Neural cell (in vitro differentiated cells): ENCODE results near the gene CIRBP. TPM values are rescaled to one million over a fixed set of nuclear protein-coding genes. Genes with fewer than 3 reads are reported as not detected.

Experiments
- H2AFZ ChIP-seq: fragments of 200-600, 300-800 bp; sonication (generic), shearing (Covaris generic); 2 replicates; pipeline ENCODE4 v1.6.0; 2014; ENCODE audit warnings: low read depth, mild to moderate bottlenecking, antibody characterized with exemption, low read length, moderate library complexity
- H3F3A ChIP-seq: fragments of 200-600 bp; shearing (Covaris generic); 2 replicates; pipeline ENCODE4 v1.6.1; 2016; ENCODE audit warnings: mild to moderate bottlenecking, moderate library complexity, mixed read lengths, antibody characterized with exemption, low read length; ENCODE audit not compliant: insufficient read depth, poor library complexity, severe bottlenecking
- H3K27ac ChIP-seq: fragments of 200-600, 300-800 bp; sonication (generic), shearing (Covaris generic); 2 replicates; pipeline ENCODE4 v1.5.1; 2014; ENCODE audit warnings: mild to moderate bottlenecking, low read length, moderate library complexity
- H3K27me3 ChIP-seq: fragments of 300-800, 200-600 bp; sonication (generic), shearing (Covaris generic); 2 replicates; pipeline ENCODE4 v1.6.0; 2014; ENCODE audit warnings: mild to moderate bottlenecking, low read depth, low read length, moderate library complexity; ENCODE audit not compliant: insufficient read depth
- H3K36me3 ChIP-seq: fragments of 300-800, 200-600 bp; sonication (generic), shearing (Covaris generic); 2 replicates; pipeline ENCODE4 v1.5.1; 2014; ENCODE audit warnings: mild to moderate bottlenecking, antibody characterized with exemption, low read length, moderate library complexity; ENCODE audit not compliant: insufficient read depth
- H3K4me2 ChIP-seq: fragments of 300-800, 200-600 bp; sonication (generic), shearing (Covaris generic); 2 replicates; pipeline ENCODE4 v1.6.0; 2014; ENCODE audit warnings: mild to moderate bottlenecking, low read length
- H3K4me3 ChIP-seq: fragments of 300-800, 200-600 bp; sonication (generic), shearing (Covaris generic); 2 replicates; pipeline ENCODE4 v1.5.1; 2014; ENCODE audit warnings: mild to moderate bottlenecking, low read length, moderate library complexity
- H3K79me2 ChIP-seq: fragments of 200-600 bp; shearing (Covaris generic); replicated peaks from 2 replicates; pipeline ENCODE4 v1.6.0; 2014; ENCODE audit warnings: mild to moderate bottlenecking, low read length, moderate library complexity; ENCODE audit not compliant: insufficient read depth
- H3K9ac ChIP-seq: fragments of 300-800, 200-600 bp; sonication (generic), shearing (Covaris generic); 2 replicates; pipeline ENCODE4 v1.6.1; 2016; ENCODE audit warnings: mild to moderate bottlenecking, low read length, mixed read lengths
- H3K9me2 ChIP-seq: fragments of 200-600 bp; shearing (Covaris generic); 2 replicates; pipeline ENCODE4 v1.6.1; 2016; ENCODE audit warnings: mild to moderate bottlenecking, low read length, mixed read lengths; ENCODE audit not compliant: insufficient read depth
- H3K9me3 ChIP-seq: fragments of 200-600, 300-800 bp; sonication (generic), shearing (Covaris generic); 2 replicates; pipeline ENCODE4 v1.6.1; 2016; ENCODE audit warnings: mild to moderate bottlenecking, mixed run types, low read length, moderate library complexity, mixed read lengths
- H4K20me1 ChIP-seq: fragments of 200-600 bp; shearing (Covaris generic); 2 replicates; pipeline ENCODE4 v1.6.1; 2016; ENCODE audit warnings: mild to moderate bottlenecking, mixed run types; ENCODE audit not compliant: insufficient read depth
- EP300 ChIP-seq: fragments of 450-650 bp; conservative IDR thresholded peaks from 2 replicates; pipeline ENCODE4 v1.6.1; 2014; ENCODE audit warnings: antibody characterized with exemption, mild to moderate bottlenecking, moderate library complexity; ENCODE audit not compliant: poor library complexity, severe bottlenecking
- EZH2 ChIP-seq: fragments of 200-600, 300-800 bp; shearing (Covaris generic), sonication (generic); IDR thresholded peaks from 2 replicates; pipeline ENCODE4 v1.6.1; 2014; ENCODE audit warnings: antibody characterized with exemption, low read length, borderline replicate concordance, mild to moderate bottlenecking; ENCODE audit not compliant: insufficient read depth, poor library complexity, severe bottlenecking
- MXI1 ChIP-seq: fragments of 450-650 bp; conservative IDR thresholded peaks from 2 replicates; pipeline ENCODE4 v1.6.1; 2014; ENCODE audit warnings: antibody characterized with exemption, mild to moderate bottlenecking; ENCODE audit not compliant: poor library complexity, severe bottlenecking
- POLR2AphosphoS5 ChIP-seq: IDR thresholded peaks from 2 replicates; pipeline ENCODE4 v1.6.1; 2012
- RAD21 ChIP-seq: fragments of 450-650 bp; conservative IDR thresholded peaks from 2 replicates; pipeline ENCODE4 v1.6.1; 2014; ENCODE audit warnings: antibody characterized with exemption, mild to moderate bottlenecking, moderate library complexity
- SMC3 ChIP-seq: fragments of 450-650 bp; conservative IDR thresholded peaks from 2 replicates; pipeline ENCODE4 v1.6.1; 2014; ENCODE audit warnings: antibody characterized with exemption, mild to moderate bottlenecking, moderate library complexity; ENCODE audit not compliant: poor library complexity
- TAF1 ChIP-seq: IDR thresholded peaks from 2 replicates; pipeline ENCODE4 v1.6.1; 2012; ENCODE audit warnings: low read depth
- polyA plus RNA-seq: library from polyadenylated mRNA; depleted of rRNA; stranded (reverse); fragments of >200 nt; gene quantifications from 2 replicates; pipeline ENCODE4 v1.2.3, GENCODE V29; 2014
- TF ChIP-seq, protein P1 (sequence below): fragments of 450-650 bp; IDR thresholded peaks from 2 replicates; pipeline ENCODE4 v1.5.1; 2014; ENCODE audit warnings: antibody characterized with exemption, mild to moderate bottlenecking, moderate library complexity; ENCODE audit not compliant: poor library complexity, severe bottlenecking
- TF ChIP-seq, protein P2 (sequence below): IDR thresholded peaks from 2 replicates; pipeline ENCODE4 v1.6.1; 2012; ENCODE audit warnings: borderline replicate concordance

Gene CIRBP
- polyA plus RNA-seq, 1 donor from 2014 or later = 1,663 TPM

DNA sequence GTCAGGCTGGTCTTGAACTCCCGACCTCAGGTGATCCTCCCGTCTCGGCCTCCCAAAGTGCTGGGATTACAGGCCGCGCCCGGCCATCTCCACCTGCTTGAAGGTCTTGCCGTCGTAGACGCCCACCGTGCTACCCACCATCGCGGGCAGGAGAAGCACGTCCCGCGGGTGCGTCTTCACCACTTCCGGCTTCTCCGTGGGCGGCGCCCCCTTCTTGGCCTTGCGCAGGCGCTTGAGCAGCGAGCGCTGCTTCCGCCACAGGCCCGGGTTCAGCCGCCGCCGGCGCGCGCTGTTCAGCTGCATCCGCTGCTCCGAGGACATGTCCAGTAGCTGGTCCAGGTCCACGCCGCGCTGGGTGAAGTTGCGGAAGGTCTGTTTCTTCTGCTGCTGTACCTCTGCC is 38.2 kb downstream of the CIRBP start:
- H3K4me3 ChIP-seq = no peak overlapping the region
- no peaks in the 10 kb centered on the region for H3K79me2 ChIP-seq
- no peaks in the 10 kb centered on the region for H4K20me1 ChIP-seq
- H3K9me3 ChIP-seq = no peaks in the 10 kb centered on the region
- no peaks in the 10 kb centered on the region for H3K36me3 ChIP-seq
- H3K4me2 ChIP-seq = no peak overlapping the region
- H3F3A ChIP-seq = no peaks in the 10 kb centered on the region
- no peak overlapping the region for H2AFZ ChIP-seq
- H3K9ac ChIP-seq = no peak overlapping the region
- H3K27me3 ChIP-seq = no peaks in the 10 kb centered on the region
- TF ChIP-seq, protein P1, sequence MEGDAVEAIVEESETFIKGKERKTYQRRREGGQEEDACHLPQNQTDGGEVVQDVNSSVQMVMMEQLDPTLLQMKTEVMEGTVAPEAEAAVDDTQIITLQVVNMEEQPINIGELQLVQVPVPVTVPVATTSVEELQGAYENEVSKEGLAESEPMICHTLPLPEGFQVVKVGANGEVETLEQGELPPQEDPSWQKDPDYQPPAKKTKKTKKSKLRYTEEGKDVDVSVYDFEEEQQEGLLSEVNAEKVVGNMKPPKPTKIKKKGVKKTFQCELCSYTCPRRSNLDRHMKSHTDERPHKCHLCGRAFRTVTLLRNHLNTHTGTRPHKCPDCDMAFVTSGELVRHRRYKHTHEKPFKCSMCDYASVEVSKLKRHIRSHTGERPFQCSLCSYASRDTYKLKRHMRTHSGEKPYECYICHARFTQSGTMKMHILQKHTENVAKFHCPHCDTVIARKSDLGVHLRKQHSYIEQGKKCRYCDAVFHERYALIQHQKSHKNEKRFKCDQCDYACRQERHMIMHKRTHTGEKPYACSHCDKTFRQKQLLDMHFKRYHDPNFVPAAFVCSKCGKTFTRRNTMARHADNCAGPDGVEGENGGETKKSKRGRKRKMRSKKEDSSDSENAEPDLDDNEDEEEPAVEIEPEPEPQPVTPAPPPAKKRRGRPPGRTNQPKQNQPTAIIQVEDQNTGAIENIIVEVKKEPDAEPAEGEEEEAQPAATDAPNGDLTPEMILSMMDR = no peak
- TF ChIP-seq, protein P2, sequence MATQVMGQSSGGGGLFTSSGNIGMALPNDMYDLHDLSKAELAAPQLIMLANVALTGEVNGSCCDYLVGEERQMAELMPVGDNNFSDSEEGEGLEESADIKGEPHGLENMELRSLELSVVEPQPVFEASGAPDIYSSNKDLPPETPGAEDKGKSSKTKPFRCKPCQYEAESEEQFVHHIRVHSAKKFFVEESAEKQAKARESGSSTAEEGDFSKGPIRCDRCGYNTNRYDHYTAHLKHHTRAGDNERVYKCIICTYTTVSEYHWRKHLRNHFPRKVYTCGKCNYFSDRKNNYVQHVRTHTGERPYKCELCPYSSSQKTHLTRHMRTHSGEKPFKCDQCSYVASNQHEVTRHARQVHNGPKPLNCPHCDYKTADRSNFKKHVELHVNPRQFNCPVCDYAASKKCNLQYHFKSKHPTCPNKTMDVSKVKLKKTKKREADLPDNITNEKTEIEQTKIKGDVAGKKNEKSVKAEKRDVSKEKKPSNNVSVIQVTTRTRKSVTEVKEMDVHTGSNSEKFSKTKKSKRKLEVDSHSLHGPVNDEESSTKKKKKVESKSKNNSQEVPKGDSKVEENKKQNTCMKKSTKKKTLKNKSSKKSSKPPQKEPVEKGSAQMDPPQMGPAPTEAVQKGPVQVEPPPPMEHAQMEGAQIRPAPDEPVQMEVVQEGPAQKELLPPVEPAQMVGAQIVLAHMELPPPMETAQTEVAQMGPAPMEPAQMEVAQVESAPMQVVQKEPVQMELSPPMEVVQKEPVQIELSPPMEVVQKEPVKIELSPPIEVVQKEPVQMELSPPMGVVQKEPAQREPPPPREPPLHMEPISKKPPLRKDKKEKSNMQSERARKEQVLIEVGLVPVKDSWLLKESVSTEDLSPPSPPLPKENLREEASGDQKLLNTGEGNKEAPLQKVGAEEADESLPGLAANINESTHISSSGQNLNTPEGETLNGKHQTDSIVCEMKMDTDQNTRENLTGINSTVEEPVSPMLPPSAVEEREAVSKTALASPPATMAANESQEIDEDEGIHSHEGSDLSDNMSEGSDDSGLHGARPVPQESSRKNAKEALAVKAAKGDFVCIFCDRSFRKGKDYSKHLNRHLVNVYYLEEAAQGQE = no peak
- TF ChIP-seq MXI1 (no peak), POLR2AphosphoS5 (no peak), RAD21 (no peak), SMC3 (no peak), EP300 (no peak), TAF1 (no peak), EZH2 (no peak)
- H3K9me2 ChIP-seq = no peaks in the 10 kb centered on the region
- no peak overlapping the region for H3K27ac ChIP-seq

DNA sequence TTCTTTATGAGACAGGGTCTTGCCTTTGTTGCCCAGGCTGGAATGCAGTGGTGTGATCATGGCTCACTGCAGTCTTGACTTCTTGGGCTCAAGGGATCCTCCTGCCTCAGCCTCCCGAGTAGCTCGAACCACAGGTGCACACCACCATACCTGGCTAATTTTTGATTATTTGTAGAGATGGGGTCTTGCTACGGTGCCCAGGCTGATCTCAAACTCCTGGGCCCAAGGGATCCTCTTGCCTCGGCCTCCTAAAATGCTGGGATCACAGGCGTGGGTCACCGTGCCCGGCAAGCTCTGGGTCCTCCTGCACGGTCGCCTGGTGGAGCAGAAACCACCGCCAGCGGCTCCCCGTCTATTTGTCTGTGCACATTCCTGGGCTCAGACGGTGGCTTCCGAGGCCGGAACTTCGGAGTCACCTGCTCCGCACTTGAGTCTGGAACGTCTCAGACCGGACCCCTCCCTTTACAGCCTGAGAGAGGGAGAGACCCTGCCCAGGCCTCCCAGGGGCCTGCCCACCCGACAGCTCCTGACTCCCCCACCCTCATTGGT is 38.7 kb downstream of the CIRBP start:
- no peak overlapping the region for H2AFZ ChIP-seq
- H3K9me2 ChIP-seq = no peaks in the 10 kb centered on the region
- no peak overlapping the region for H3K4me2 ChIP-seq
- no peaks in the 10 kb centered on the region for H4K20me1 ChIP-seq
- H3F3A ChIP-seq = no peaks in the 10 kb centered on the region
- H3K27me3 ChIP-seq = no peaks in the 10 kb centered on the region
- no peak overlapping the region for H3K4me3 ChIP-seq
- no peak for TF ChIP-seq MXI1
- TF ChIP-seq SMC3 = no peak
- TF ChIP-seq, protein P1 = no peak
- TF ChIP-seq, protein P2 = no peak
- TF ChIP-seq POLR2AphosphoS5 = no peak
- TF ChIP-seq EP300 = no peak
- TF ChIP-seq RAD21 = no peak
- TF ChIP-seq EZH2 = no peak
- no peak for TF ChIP-seq TAF1
- no peaks in the 10 kb centered on the region for H3K79me2 ChIP-seq
- H3K9ac ChIP-seq = no peak overlapping the region
- no peaks in the 10 kb centered on the region for H3K9me3 ChIP-seq
- no peaks in the 10 kb centered on the region for H3K36me3 ChIP-seq
- H3K27ac ChIP-seq = no peak overlapping the region
